ENCODE measurements around the gene CAGE1.

DNA sequence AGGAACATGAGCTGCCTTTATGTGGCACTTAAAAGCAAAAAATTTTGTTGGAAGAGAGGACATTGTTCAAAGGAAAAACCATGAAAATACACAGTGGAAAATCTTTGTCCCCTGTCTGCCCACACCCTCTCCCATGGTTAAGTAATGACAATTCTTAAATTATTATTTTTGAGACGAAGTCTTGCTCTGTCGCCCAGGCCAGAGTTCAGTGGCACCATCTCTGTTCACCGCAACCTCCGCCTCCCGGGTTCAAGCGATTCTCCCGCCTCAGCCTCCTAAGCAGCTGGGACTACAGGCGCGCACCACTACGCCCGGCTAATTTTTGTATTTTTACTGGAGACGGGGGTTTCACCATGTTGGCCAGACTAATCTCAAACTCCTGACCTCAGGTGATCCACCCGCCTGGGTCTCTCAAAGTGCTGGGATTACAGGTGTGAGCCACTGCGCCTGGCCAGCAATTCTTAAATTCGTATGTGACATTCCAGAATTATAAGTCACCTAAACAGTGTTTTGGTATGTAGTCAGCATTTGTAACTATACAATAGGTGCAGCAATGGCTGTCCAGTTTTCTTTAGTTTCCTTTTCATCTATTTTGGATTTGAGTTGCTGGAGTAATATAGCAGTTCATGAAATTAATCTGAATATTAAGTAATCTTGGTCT lies 75.9 kb downstream of the CAGE1 start:
- no peak for TF ChIP-seq POLR2AphosphoS5 (IDR thresholded peaks at IDR 0.05; ENCODE audit: low read depth, low read length)
- no peak for TF ChIP-seq TAF1 (IDR thresholded peaks at IDR 0.05; ENCODE audit: borderline replicate concordance, insufficient read depth, low read length)

All from PFSK-1 (cell line).